Gastrocnemius medialis (tissue), 4 donors: ENCODE measurements around the gene NBPF6. TPM values are rescaled to one million over a fixed set of nuclear protein-coding genes. Genes with fewer than 3 reads are reported as not detected.
"Not testable (repeated sequence)": the region's sequence is repeated elsewhere in the genome, so short reads cannot be mapped to it uniquely, and the experiment has no call there.

Experiments used
- ATAC-seq, 2 donors: fragments of 150-250 bp; one replicate each; pipeline ENCODE4 v1.9.1; 2016
- DNase-seq, 2 donors: peaks; one replicate each; pipeline ENCODE4 v3.0.0-alpha.2; 2019
- H3K27ac ChIP-seq, 4 donors: fragments of 200-600 bp; sonication (generic); 1 replicate in 1 of 4; 2 replicates in 3 of 4; pipeline ENCODE4 v1.5.1; 2016 to 2018; ENCODE audit warnings: mild to moderate bottlenecking in 2 of 4, moderate library complexity in 1 of 4
- H3K27me3 ChIP-seq, 3 donors: fragments of 200-600 bp; sonication (generic) in 2 of 3; 1 replicate in 1 of 3; 2 replicates in 2 of 3; pipeline versions ENCODE4 v1.5.1 to v1.6.0; 2016 to 2019; ENCODE audit warnings: mild to moderate bottlenecking in 1 of 3, moderate library complexity in 1 of 3
- H3K36me3 ChIP-seq, 2 donors: fragments of 200-600 bp; sonication (generic) in 1 of 2; one replicate each; pipeline ENCODE4 v1.5.1; 2017 to 2018
- H3K4me1 ChIP-seq, 2 donors: fragments of 200-600 bp; sonication (generic) in 1 of 2; one replicate each; pipeline ENCODE4 v1.5.1; 2016 to 2017; ENCODE audit warnings: mild to moderate bottlenecking in 2 of 2
- H3K4me3 ChIP-seq, 4 donors: fragments of 200-600 bp; sonication (generic) in 3 of 4; 1 replicate in 1 of 4; 2 replicates in 3 of 4; pipeline ENCODE4 v1.5.1; 2016 to 2019; ENCODE audit warnings: mild to moderate bottlenecking in 2 of 4
- H3K9me3 ChIP-seq, 3 donors: fragments of 200-600 bp; sonication (generic) in 2 of 3; 1 replicate in 1 of 3; 2 replicates in 2 of 3; pipeline ENCODE4 v1.5.1; 2016 to 2019
- POLR2A ChIP-seq, 2 donors: fragments of 450-650 bp; IDR thresholded peaks; one replicate each; pipeline ENCODE4 v1.6.1; 2017; ENCODE audit warnings: antibody characterized with exemption in 2 of 2, mild to moderate bottlenecking in 2 of 2, moderate library complexity in 2 of 2
- in situ Hi-C, 4 donors: fragments of 200-750 bp; cut with MboI; loops; one replicate each; pipeline versions ENCODE4 v1.15.0 to v1.8.0; 2017; ENCODE audit warnings: low sequenced_read_pairs in 4 of 4
- intact Hi-C: fragments of 100-400 bp; cut with DNase I; formaldehyde crosslinking; loops from one replicate; pipeline ENCODE4 v1.15.1; 2023; ENCODE audit warnings: low total_unique reads
- total RNA-seq, 4 donors: library from RNA; depleted of rRNA; stranded (reverse); fragments of >200 nt; gene quantifications; one replicate each; pipeline versions ENCODE4 v1.1.0 to v1.2.3, GENCODE V29; 2016
- TF ChIP-seq, protein P1 (sequence below), 5 experiments: fragments of 450-650 bp in 3 of 5; fragments of 200-600 bp in 2 of 5; sonication (generic) in 2 of 5; IDR thresholded peaks in 4 of 5; conservative IDR thresholded peaks in 1 of 5; 1 replicate in 4 of 5; 2 replicates in 1 of 5; pipeline ENCODE4 v1.5.1; 2016 to 2019; ENCODE audit warnings: antibody characterized with exemption in 5 of 5, mild to moderate bottlenecking in 3 of 5, moderate library complexity in 3 of 5

NBPF6 gene
- total RNA-seq, 4 donors from 2014 or later, result not detected

DNA sequence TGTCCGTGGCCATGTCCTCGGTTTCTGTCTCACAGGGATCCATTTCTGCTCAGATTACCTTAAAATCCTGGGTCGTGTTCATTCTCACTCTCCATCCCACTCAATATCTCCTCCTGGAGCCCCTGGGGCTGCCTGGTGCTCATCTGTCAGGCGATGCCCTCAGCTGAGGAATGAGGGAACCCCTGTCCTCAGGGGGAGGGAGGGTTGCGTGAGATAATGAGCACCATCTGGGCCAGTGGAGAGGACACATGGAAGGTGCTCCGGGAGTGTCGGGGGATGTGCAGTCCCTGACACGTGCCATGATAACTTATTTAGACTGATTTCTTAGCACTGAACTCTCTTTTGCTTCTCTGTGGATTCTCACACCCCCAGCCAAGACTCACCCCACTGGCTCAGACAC lies 16.0 kb downstream of the NBPF6 start:
- DNase-seq, H3K9me3 ChIP-seq, H3K4me1 ChIP-seq, H3K27ac ChIP-seq, ATAC-seq, H3K27me3 ChIP-seq, H3K4me3 ChIP-seq, H3K36me3 ChIP-seq, intact Hi-C loops, in situ Hi-C loops: not testable (repeated sequence)

DNA sequence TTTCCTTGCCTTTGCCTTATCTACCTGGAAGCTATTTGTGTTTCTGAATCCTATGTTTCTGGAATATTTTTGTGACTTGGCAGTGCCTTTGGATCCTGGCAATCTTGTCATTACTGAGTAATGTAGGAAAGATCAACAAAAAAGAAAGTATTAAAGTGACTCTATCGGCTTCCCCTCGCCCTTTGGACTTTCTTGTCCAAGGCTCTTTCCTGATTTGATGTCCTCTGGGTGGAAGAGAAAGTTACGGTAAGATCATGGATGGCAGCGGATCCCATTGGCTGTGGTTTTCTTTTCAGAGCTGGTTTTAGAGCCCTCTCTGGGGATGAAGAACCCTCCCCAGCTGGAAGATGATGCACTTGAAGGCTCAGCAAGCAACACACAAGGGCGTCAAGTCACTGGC lies 17.0 kb downstream of the NBPF6 start:
- H3K4me3 ChIP-seq, H3K27ac ChIP-seq, intact Hi-C loops, ATAC-seq, H3K36me3 ChIP-seq, DNase-seq, H3K27me3 ChIP-seq, in situ Hi-C loops, H3K9me3 ChIP-seq, H3K4me1 ChIP-seq: not testable (repeated sequence)

DNA sequence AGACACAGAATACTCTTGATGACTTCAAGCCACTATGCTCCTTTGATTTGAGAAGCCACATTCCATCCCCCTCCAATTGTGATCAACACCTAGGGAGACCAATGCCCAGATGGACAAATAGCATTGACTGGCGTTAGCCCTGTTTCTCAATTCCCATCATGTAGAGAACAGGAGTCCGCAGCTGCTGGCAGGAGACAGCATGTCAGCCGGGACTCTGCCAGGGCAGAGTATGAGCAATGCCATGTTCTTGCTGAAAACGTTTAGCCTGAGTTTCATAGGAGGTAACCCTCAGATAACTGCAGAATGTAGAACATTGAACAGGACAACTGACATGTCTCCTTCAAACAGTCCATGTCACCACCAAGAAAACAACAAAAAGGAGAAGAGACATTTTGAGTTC lies 20.6 kb downstream of the NBPF6 start:
- H3K9me3 ChIP-seq, in situ Hi-C loops, H3K27me3 ChIP-seq, DNase-seq, H3K4me3 ChIP-seq, H3K4me1 ChIP-seq, intact Hi-C loops, H3K36me3 ChIP-seq, H3K27ac ChIP-seq, ATAC-seq: not testable (repeated sequence)

DNA sequence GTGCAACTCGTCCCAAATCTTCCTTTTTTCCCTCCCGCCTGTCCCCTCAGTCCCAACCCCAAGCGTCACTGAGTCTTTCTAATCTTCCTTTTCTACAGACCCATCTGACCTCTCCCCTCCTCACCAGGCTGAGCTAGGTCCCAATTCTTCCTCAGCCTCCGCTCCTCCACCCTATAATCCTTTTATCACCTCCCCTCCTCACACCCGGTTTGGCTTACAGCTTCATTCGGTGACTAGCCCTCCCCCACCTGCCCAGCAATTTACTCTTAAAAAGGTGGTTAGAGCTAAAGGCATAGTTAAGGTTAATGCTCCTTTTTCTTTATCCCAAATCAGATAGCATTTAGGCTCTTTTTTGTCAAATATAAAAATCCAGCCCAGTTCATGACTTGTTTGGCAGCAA lies 24.4 kb downstream of the NBPF6 start:
- H3K4me1 ChIP-seq, ATAC-seq, H3K27me3 ChIP-seq, H3K36me3 ChIP-seq, DNase-seq, H3K9me3 ChIP-seq, in situ Hi-C loops, H3K27ac ChIP-seq, intact Hi-C loops, H3K4me3 ChIP-seq: not testable (repeated sequence)

DNA sequence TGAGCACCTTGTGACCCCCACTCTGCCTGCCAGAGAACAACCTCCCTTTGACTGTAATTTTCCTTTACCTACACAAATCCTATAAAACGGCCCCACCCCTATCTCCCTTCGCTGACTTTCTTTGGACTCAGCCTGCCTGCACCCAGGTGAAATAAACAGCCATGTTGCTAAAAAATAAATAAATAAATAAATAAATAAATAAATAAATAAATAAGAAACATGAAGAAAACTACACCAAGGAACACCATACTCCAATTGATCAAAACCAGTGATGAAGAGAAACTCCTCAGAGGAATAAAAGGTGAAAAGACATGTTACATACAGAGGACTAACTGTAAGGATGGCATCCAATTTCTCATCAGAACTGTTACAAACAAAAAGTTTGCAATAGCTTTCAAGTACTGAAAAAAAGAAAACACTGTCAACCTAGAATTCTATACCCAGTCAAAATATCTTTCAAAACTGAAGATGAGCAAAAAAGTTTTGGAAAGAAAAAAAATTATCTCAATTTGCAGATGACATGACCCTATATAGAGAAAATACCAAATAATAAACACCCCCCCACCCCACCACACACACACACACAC lies 28.4 kb downstream of the NBPF6 start:
- Histone ChIP-seq H3K9me3 (no peaks in the 10 kb centered on the region), H3K27ac (no peak overlapping the region), H3K36me3 (no peaks in the 10 kb centered on the region), H3K4me1 (no peaks in the 10 kb centered on the region), H3K27me3 (no peaks in the 10 kb centered on the region), H3K4me3 (no peak overlapping the region)
- ATAC-seq, result no peak
- TF ChIP-seq POLR2A (IDR thresholded peaks at IDR 0.05), result no peak
- TF ChIP-seq, protein P1, sequence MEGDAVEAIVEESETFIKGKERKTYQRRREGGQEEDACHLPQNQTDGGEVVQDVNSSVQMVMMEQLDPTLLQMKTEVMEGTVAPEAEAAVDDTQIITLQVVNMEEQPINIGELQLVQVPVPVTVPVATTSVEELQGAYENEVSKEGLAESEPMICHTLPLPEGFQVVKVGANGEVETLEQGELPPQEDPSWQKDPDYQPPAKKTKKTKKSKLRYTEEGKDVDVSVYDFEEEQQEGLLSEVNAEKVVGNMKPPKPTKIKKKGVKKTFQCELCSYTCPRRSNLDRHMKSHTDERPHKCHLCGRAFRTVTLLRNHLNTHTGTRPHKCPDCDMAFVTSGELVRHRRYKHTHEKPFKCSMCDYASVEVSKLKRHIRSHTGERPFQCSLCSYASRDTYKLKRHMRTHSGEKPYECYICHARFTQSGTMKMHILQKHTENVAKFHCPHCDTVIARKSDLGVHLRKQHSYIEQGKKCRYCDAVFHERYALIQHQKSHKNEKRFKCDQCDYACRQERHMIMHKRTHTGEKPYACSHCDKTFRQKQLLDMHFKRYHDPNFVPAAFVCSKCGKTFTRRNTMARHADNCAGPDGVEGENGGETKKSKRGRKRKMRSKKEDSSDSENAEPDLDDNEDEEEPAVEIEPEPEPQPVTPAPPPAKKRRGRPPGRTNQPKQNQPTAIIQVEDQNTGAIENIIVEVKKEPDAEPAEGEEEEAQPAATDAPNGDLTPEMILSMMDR (IDR thresholded peaks at IDR 0.05 in 4 of 5, conservative IDR thresholded peaks at IDR 0.05 in 1 of 5), result no peak
- intact Hi-C loops (no loop called here), in situ Hi-C loops (no loop called here)
- no peak for DNase-seq

DNA sequence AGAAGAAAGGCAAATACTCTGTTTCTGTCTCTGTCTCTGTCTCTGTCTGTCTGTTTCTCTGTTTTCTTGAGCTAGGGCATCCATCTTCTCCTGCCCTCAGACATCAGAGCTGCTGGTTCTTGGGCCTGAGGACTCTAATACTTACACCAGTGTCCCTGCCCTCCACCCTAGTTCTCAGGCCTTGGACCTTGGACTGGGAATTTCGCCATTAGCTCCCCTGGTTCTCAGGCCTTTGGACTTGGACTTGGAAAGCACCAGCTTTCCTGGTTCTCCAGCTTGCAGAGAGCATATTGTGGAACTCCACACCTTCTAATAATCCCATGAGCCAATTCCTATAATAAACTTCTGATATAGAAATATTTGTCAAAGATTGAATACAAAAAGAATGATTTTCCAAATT lies 32.6 kb downstream of the NBPF6 start:
- H3K4me3 ChIP-seq, result no peak overlapping the region

DNA sequence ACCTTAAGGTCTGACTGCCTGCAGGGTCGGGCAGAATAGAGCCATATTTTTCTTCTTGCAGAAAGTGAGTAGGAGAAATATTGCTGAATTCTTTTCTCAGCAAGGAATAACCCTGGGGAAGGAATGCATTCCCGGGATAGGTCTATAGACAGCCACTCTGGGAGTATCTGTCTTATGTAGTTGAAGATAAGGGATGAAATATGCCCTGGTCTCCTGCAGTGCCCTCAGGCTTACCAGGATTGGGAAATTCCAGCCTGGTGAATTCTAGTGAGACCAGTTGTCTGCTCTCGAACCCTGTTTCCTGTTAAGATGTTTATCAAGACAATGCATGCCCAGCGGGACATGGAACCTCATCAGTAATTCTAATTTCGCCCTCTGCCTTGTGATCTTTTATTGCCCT lies 35.8 kb downstream of the NBPF6 start:
- in situ Hi-C loops, H3K27me3 ChIP-seq, ATAC-seq, H3K9me3 ChIP-seq, DNase-seq, H3K36me3 ChIP-seq, intact Hi-C loops, H3K4me1 ChIP-seq, H3K27ac ChIP-seq, H3K4me3 ChIP-seq: not testable (repeated sequence)

More for the DNA sequence above, 32.6 kb downstream of the NBPF6 start:
- H3K4me1 ChIP-seq, result no peaks in the 10 kb centered on the region
- no peaks in the 10 kb centered on the region for H3K27me3 ChIP-seq
- DNase-seq, result no peak
- H3K9me3 ChIP-seq, result no peaks in the 10 kb centered on the region
- intact Hi-C loops, result no loop called here
- H3K27ac ChIP-seq, result no peak overlapping the region
- in situ Hi-C loops, result no loop called here
- ATAC-seq, result no peak
- TF ChIP-seq POLR2A (IDR thresholded peaks at IDR 0.05), result no peak
- TF ChIP-seq, protein P1 (IDR thresholded peaks at IDR 0.05 in 4 of 5, conservative IDR thresholded peaks at IDR 0.05 in 1 of 5), result no peak
- H3K36me3 ChIP-seq, result no peaks in the 10 kb centered on the region

DNA sequence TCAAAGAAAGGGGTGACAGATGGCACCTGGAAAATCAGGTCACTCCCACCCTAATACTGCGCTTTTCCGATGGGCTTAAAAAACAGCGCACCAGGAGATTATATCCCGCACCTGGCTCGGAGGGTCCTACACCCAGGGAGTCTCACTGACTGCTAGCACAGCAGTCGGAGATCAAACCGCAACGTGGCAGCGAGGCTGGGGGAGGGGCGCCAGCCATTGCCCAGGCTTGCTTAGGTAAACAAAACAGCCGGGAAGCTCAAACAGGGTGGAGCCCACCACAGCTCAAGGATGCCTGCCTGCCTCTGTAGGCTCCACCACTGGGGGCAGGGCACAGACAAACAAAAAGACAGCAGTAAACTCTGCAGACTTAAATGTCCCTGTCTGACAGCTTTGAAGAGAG lies 36.6 kb downstream of the NBPF6 start:
- H3K4me1 ChIP-seq, intact Hi-C loops, DNase-seq, in situ Hi-C loops, H3K27me3 ChIP-seq, H3K27ac ChIP-seq, H3K4me3 ChIP-seq, ATAC-seq, H3K9me3 ChIP-seq, H3K36me3 ChIP-seq: not testable (repeated sequence)

DNA sequence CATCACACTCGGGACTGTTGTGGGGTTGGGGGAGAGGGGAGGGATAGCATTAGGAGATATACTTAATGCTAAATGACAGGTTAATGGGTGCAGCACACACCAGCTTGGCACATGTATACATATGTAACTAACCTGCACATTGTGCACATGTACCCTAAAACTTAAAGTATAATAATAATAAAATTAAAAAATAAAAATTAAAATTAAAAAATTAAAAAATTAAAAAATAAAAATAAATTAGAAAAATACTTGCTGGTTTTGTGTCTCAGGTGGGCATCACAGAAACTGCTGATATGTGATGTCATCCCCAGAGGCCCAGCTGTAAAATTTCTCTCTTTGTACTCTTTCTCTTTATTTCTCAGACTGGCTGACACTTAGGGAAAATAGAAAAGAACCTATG lies 44.9 kb downstream of the NBPF6 start:
- in situ Hi-C loops, ATAC-seq: not testable (repeated sequence)

DNA sequence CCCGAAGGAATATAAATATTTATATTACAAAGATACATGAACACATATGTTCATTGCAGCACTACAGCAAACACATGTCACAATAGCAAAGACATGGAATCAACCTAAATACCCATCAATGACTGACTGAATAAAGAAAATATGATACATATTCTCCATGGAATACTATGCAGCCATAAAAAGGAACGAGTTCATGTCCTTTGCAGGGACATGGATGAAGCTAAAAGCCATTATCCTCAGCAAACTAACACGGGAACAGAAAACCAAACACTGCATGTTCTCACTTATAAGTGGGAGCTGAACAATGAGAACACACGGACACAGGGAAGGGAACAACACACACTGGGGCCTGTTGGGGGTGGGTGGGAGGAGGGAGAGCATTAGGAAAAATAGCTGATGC lies 46.7 kb downstream of the NBPF6 start:
- DNase-seq, in situ Hi-C loops, H3K4me1 ChIP-seq, ATAC-seq, intact Hi-C loops, H3K9me3 ChIP-seq, H3K27me3 ChIP-seq, H3K27ac ChIP-seq, H3K4me3 ChIP-seq, H3K36me3 ChIP-seq: not testable (repeated sequence)

More for the DNA sequence above, 44.9 kb downstream of the NBPF6 start:
- H3K27ac ChIP-seq, H3K9me3 ChIP-seq, DNase-seq, H3K4me1 ChIP-seq, H3K27me3 ChIP-seq, H3K36me3 ChIP-seq, intact Hi-C loops, H3K4me3 ChIP-seq: not testable (repeated sequence)
